Subcutaneous adipose tissue (tissue), 4 donors: Measurements from ENCODE around the gene ATG9A. TPM values are rescaled to one million over a fixed set of nuclear protein-coding genes. Genes with fewer than 3 reads are reported as not detected.

ENCODE experiments used
- total RNA-seq, 4 donors: library from RNA; depleted of rRNA; stranded (reverse); fragments of >200 nt; gene quantifications; one replicate each; pipeline ENCODE4 v1.1.0, GENCODE V29; 2016
- TF ChIP-seq, protein P1 (sequence below): fragments of 450-650 bp; IDR thresholded peaks from one replicate; pipeline ENCODE4 v1.5.1; 2016; ENCODE audit warnings: low read depth, mild to moderate bottlenecking, control low read depth, antibody characterized with exemption, moderate library complexity

ATG9A gene
- total RNA-seq, 4 donors from 2014 or later: 29.0 to 54.1 (median 30.3) TPM

DNA sequence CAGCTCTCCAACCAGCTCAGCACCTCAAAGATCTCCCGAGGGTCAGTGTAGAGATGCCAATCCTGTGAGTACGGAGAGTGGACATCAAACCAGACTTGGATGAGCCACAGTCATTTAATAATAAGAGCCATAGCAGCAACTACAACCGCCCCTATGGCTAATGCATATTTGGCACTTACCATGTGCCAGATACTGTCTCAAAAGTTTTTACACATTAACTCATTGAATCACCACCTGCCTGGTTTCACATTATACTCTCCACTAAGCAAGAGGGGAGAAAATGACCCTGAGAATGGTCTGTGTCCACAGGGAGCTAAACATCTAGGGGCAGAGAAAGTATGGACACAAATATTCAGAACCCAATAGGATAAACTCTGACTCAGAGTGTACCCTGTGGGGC is 55.3 kb downstream of the ATG9A start:
- TF ChIP-seq, protein P1, sequence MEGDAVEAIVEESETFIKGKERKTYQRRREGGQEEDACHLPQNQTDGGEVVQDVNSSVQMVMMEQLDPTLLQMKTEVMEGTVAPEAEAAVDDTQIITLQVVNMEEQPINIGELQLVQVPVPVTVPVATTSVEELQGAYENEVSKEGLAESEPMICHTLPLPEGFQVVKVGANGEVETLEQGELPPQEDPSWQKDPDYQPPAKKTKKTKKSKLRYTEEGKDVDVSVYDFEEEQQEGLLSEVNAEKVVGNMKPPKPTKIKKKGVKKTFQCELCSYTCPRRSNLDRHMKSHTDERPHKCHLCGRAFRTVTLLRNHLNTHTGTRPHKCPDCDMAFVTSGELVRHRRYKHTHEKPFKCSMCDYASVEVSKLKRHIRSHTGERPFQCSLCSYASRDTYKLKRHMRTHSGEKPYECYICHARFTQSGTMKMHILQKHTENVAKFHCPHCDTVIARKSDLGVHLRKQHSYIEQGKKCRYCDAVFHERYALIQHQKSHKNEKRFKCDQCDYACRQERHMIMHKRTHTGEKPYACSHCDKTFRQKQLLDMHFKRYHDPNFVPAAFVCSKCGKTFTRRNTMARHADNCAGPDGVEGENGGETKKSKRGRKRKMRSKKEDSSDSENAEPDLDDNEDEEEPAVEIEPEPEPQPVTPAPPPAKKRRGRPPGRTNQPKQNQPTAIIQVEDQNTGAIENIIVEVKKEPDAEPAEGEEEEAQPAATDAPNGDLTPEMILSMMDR: no peak

DNA sequence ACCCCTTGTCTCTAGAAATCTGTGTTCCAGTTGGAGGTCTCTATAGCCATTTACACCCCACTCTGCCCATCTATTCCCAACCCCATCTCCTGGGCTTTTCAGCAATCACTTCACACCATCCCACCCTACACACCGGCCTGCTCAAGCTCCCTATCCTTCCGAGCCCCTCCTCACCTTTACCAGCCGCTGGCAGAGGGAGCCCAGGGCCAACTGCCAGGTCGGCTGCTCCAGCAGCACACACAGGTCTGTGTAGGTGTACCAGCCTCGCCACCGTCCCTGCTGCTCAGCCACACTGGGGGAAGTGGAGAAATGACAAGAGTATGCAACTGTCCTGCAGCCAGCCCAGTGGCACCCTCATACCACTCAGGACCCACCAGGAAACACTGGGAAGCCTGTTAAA is 56.3 kb downstream of the ATG9A start:
- TF ChIP-seq, protein P1: no peak

DNA sequence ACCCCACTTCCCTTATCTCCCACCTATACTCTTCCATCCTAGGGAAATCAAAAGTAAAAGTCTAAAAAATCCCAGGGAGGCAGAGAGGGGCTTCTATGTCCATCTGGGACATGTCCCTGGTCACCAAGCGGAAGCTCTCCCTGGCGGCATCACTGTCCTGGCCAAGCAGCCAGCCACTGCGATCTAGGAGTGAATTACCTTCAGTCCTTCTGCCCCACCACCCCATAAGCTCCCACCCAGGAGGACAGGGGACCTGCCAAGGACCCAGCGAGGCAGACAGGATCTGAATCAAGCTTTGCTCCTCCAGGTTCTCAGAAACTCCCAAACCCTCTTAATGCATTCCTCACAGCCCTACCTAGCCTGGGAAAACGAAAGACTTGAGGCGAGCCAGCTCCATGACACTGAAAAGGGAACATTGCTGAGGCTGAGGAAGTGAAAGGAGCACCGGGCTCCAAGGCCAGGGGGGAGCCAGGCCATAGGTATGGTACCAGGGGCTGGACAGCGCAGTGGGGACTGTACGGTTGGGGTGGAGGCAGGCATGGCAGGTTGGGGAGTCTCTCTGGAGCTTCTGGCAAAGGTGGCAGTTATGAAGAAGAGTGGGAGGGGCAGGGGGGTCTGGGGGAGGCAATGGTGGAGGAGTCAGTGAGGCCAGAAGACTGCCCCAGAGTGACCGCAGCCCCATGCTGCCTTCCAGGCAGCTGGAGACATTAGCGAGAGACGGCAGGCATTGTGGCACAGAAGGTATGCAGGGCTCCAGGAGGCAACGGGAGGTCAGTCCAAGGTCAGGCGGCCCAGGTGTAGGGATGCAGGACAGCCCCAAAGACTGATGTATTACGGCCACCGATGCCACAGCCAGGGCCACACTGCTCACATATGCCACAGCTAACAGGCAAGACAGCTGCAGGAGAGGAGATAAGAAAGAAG is 56.9 kb downstream of the ATG9A start:
- TF ChIP-seq, protein P1: no peak

DNA sequence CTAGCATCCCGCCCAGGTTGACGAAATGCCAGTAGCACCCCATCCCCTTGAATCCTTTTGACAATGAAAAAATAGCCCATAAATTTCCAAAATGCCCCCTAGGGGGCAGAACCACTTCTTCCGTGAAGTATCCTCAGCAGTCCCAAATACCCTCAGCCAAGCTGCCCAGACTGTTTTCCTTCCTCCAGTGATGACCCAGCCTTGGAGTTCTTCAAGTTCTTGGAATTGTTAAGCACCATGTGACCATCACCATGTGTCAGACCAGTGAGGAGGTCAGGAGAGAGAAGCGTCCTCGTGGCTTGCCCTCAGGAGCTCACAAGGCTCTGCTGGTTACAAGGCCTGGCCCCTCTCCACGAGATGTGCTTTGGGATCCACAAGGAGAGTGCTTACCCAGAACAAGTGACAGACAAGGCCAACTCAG is 58.2 kb downstream of the ATG9A start:
- TF ChIP-seq, protein P1: no peak

DNA sequence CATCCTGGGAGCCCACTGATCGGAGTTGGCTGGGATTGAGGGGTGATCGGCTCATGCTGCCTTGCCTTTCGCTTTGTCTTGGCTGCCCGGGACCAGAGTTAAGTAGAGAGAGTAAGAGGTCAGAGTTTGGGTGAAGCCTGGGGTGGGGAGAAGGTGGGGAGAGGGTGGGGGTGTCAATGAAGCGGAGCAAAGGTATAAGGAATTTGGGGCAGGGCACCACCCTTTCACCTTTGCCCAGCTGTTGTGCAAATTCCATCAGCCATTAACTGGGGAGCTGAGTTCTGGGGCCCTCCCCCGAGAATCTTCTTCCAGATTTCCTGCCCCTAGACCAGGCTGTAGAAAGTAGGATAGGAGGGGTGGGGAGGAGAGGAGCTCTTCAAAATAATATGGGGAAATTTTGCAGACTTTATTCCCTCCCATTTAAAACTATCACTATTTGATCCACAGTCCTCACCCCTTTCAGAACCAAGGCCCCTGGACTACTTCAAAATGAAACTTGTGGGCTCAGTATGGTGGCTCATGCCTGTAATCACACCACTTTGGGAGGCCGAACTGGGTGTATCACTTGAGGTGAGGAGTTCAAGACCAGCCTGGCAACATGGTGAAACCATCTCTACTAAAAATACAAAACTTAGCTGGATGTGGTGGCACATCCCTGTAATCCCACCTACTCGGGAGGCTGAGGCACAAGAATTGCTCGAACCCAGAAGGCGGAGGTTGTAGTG is 59.3 kb downstream of the ATG9A start, which contains the start of gene SLC23A3:
SLC23A3 (minus strand) TSS at position 100 of the 725 bp plus-strand sequence; CDS start at position 55, 45 bp downstream.
- TF ChIP-seq, protein P1: no peak

Other genes starting within 250 kb of the ATG9A start
- gene FEV, start 244.5 kb downstream of the ATG9A start, total RNA-seq: not detected
- gene CRYBA2, start 236.2 kb downstream of the ATG9A start, total RNA-seq: not detected
- gene CFAP65, start 188.1 kb downstream of the ATG9A start, total RNA-seq: not detected
- under 1 TPM in 1 of 4 donors, not detected in 3; 0.33 TPM for gene IHH, start 168.7 kb downstream of the ATG9A start, total RNA-seq
- gene NHEJ1, start 68.8 kb downstream of the ATG9A start, total RNA-seq: 10 to 100 TPM; 14.3 to 27.7 (median 19.4) TPM
- gene SLC23A3, start 59.6 kb downstream of the ATG9A start, total RNA-seq: under 1 TPM; 0.38 to 0.82 (median 0.67) TPM
- gene CNPPD1, start 52.7 kb downstream of the ATG9A start, total RNA-seq: 10 to 100 TPM; 35.9 to 55.5 (median 44.2) TPM
- gene RETREG2, start 51.4 kb downstream of the ATG9A start, total RNA-seq: 10 to 100 TPM; 30.7 to 67.0 (median 62.9) TPM
- gene ZFAND2B, start 22.9 kb downstream of the ATG9A start, total RNA-seq: 10 to 100 TPM; 28.0 to 60.3 (median 43.7) TPM
- 10 to 100 TPM in 3 of 4 donors, 1 to 10 TPM in 1; 8.2 to 31.6 (median 24.7) TPM for gene ABCB6, start 10.7 kb downstream of the ATG9A start, total RNA-seq
- 10 to 100 TPM; 16.8 to 62.5 (median 52.7) TPM for gene ANKZF1, start 170 bp upstream of the ATG9A start, total RNA-seq
- 10 to 100 TPM in 3 of 4 donors, 1 to 10 TPM in 1; 2.9 to 12.2 (median 11.0) TPM for gene GLB1L, start 15.8 kb upstream of the ATG9A start, total RNA-seq
- 10 to 100 TPM; 13.7 to 22.2 (median 15.4) TPM for gene STK16, start 15.8 kb upstream of the ATG9A start, total RNA-seq
- gene TUBA4B, start 23.6 kb upstream of the ATG9A start, total RNA-seq: not detected
- gene TUBA4A, start 24.3 kb upstream of the ATG9A start, total RNA-seq: 10 to 100 TPM in 2 of 4 donors, 1 to 10 TPM in 2; 7.2 to 31.8 (median 9.2) TPM
- 10 to 100 TPM; 44.7 to 77.0 (median 51.1) TPM for gene DNAJB2, start 49.7 kb upstream of the ATG9A start, total RNA-seq
- gene PTPRN, start 79.8 kb upstream of the ATG9A start, total RNA-seq: not detected
- gene RESP18, start 103.1 kb upstream of the ATG9A start, total RNA-seq: not detected
- gene DNPEP, start 158.3 kb upstream of the ATG9A start, total RNA-seq: 10 to 100 TPM; 45.0 to 98.5 (median 54.1) TPM
- gene DES, start 188.7 kb upstream of the ATG9A start, total RNA-seq: 10 to 100 TPM in 2 of 4 donors, 1 to 10 TPM in 2; 3.1 to 28.8 (median 13.3) TPM
- gene SPEG, start 205.2 kb upstream of the ATG9A start, total RNA-seq: 1 to 10 TPM in 3 of 4 donors, under 1 TPM in 1; 0.49 to 5.9 (median 2.9) TPM